ENCODE data around the gene SPTSSA.
"Not testable (repeated sequence)": the region's sequence is repeated elsewhere in the genome, so short reads cannot be mapped to it uniquely, and the experiment has no call there.

The SPTSSA gene

GRCh38 chr14:34462132-34462893 lies at the start of gene SPTSSA:
TSS of gene SPTSSA (minus strand) at chr14:34462240. CDS start at chr14:34462207, 33 bp downstream.
- DNase-seq = peak; percentile 90

- no peak for DNase-seq
Observed at GRCh38 chr14:34507884-34508283, 45.8 kb upstream of the SPTSSA start.

- no peak for DNase-seq
Observed at GRCh38 chr14:34507459-34507858, 45.4 kb upstream of the SPTSSA start.

GRCh38 chr14:34505124-34505491 lies 43.1 kb upstream of the SPTSSA start:
- not testable (repeated sequence) for DNase-seq

- DNase-seq = not testable (repeated sequence)
Observed at GRCh38 chr14:34504027-34504426, 42.0 kb upstream of the SPTSSA start.

GRCh38 chr14:34502545-34503225 lies 40.6 kb upstream of the SPTSSA start:
- no peak for DNase-seq

GRCh38 chr14:34502001-34502400 lies 40.0 kb upstream of the SPTSSA start:
- DNase-seq = no peak

- no peak for DNase-seq
Observed at GRCh38 chr14:34501004-34501580, 39.1 kb upstream of the SPTSSA start.

- DNase-seq = no peak
Observed at GRCh38 chr14:34498684-34499412, 36.8 kb upstream of the SPTSSA start.

GRCh38 chr14:34496679-34497513 lies 34.9 kb upstream of the SPTSSA start:
- peak; percentile 65 for DNase-seq

GRCh38 chr14:34496007-34496678 lies 34.1 kb upstream of the SPTSSA start:
- no peak for DNase-seq

- no peak for DNase-seq
Observed at GRCh38 chr14:34489324-34489723, 27.3 kb upstream of the SPTSSA start.

GRCh38 chr14:34488528-34488927 lies 26.5 kb upstream of the SPTSSA start:
- DNase-seq = no peak

- no peak for DNase-seq
Observed at GRCh38 chr14:34484726-34485125, 22.7 kb upstream of the SPTSSA start.

- no peak for DNase-seq
Observed at GRCh38 chr14:34482463-34482862, 20.4 kb upstream of the SPTSSA start.

- no peak for DNase-seq
Observed at GRCh38 chr14:34479694-34480093, 17.7 kb upstream of the SPTSSA start.

- DNase-seq = no peak
Observed at GRCh38 chr14:34478261-34478660, 16.2 kb upstream of the SPTSSA start.

- DNase-seq = not testable (repeated sequence)
Observed at GRCh38 chr14:34476036-34476435, 14.0 kb upstream of the SPTSSA start.

GRCh38 chr14:34475163-34475562 lies 13.1 kb upstream of the SPTSSA start:
- no peak for DNase-seq

- no peak for DNase-seq
Observed at GRCh38 chr14:34474187-34474679, 12.2 kb upstream of the SPTSSA start.

- no peak for DNase-seq
Observed at GRCh38 chr14:34472706-34473279, 10.8 kb upstream of the SPTSSA start.
